GM12875 (cell line): ENCODE results near the gene CLDN7.

Experiments used
- H3K4me3 ChIP-seq: one replicate; pipeline ENCODE4 v1.5.1; 2011; ENCODE audit warnings: low read depth, low read length, control low read depth
- CTCF ChIP-seq: IDR thresholded peaks from 2 replicates; pipeline ENCODE4 v1.5.1; 2011; ENCODE audit warnings: low read depth, mild to moderate bottlenecking, control low read depth, inconsistent platforms, low read length, moderate library complexity, borderline replicate concordance; ENCODE audit not compliant: insufficient read depth

CLDN7 gene

DNA sequence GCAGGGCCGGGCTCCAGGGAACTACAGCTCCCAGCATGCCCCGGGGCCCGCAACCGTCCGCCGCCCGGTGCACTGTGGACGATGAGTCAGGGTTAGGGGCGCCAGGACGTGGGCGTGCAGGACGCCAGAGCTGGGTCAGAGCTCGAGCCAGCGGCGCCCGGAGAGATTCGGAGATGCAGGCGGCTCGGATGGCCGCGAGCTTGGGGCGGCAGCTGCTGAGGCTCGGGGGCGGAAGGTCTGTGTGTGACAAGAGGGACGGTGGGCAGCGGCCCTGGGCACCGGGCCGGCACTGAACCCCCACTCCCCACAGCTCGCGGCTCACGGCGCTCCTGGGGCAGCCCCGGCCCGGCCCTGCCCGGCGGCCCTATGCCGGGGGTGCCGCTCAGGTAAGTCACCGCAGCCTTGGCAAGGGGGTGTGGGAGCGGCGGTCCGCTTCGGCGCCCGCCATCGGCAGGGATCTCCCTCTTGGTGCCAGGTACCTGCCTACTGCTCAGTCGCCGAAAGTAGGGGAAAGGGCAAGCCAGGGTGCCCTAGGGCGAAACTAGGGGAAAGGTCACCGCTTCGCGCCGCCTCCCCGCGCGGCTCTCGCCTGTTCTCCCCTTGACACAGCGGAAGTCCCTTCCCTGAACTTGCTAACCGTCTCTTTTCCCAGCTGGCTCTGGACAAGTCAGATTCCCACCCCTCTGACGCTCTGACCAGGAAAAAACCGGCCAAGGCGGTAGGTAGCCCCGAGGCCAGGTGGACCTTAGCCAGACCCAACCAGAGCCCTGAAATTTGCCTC is 42.3 kb downstream of the CLDN7 start, which contains the start of the genes ACADVL and DLG4:
ACADVL (plus strand) TSS at position 127 of the 781 bp plus-strand sequence; CDS start at position 174, 47 bp downstream.
DLG4 (minus strand) TSS at position 25 of the 781 bp plus-strand sequence.
- H3K4me3 ChIP-seq = peak within 1 kb of the TSS; percentile 90
- no peak for TF ChIP-seq CTCF

DNA sequence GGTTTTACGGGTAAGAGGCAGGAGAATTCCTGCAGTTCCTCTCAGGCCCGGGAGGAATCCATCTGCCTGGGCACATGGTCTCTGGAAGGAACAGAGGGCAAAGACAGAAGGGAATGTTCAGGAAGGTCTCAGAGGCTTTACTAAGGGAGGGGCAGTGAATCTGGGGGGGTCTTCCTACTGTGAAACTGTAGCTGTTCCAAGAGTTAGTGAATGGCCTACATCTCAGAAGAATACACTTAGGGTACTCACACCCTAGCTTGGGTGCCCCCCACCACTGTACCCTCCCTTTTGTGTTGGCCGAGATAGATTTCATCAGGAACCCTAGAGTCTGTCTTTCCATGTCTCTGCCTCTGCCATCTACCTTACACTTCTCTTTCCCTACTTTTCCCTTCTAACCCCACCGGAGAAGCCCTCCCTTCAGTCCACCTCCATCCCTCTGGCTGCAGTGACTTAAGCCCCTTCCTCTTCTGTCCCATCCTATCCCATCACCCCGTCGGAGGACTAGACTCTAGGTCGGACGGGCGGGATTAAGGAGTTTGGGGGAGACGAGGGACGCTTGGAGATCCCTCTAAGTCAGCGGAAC is 43.0 kb downstream of the CLDN7 start:
- H3K4me3 ChIP-seq = peak overlapping the region; percentile 90
- TF ChIP-seq CTCF = no peak

- H3K4me3 ChIP-seq = no peak overlapping the region
- no peak for TF ChIP-seq CTCF
Observed at GRCh38 chr17:7218758-7219157, 43.5 kb downstream of the CLDN7 start.

- no peak overlapping the region for H3K4me3 ChIP-seq
- TF ChIP-seq CTCF = no peak
Observed at GRCh38 chr17:7218166-7218565, 44.1 kb downstream of the CLDN7 start.

DNA sequence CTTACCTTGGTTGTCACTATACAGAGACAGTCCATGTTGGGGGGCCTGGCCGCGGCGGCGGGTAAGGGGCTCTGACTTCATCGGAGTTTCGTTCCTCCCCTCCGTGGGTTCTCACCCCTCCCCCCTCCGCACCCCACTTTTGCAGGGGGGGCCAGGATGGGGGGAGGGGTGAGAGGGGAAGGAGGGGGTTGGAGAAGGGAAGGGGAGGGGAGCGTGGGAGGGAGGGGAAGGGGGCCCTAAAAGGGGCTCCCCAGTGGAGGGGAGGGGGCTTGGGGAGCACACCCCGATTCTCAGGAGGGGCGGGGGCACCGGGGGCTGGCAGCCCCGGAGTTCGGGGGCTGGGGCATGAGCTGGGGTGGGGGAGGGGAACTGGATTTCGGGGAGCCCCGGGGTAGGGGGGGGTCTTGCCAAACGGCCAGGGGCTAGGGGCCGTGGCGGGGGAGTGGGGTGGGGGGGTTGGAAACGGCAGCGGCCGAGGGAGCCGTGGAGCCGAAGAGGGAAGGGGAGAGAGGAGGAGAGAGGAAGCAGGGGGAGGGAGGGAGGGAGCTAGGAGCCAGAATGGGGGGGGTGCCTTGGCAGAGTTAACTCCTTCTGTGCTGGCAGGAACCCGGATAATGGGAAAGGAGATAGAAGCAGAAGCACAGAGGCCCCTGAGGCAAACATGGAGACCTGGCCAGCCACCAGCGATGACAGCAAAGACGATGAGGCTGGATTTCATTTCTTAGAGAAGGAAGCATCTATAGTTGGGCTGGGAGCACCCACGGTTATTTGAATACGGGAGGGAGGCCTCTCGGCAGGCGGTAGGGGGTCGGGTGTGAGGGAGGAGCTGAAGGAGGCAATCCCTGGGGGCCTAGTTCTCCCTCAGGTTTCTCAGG is 44.9 kb downstream of the CLDN7 start:
- H3K4me3 ChIP-seq = no peak overlapping the region
- TF ChIP-seq CTCF = no peak

DNA sequence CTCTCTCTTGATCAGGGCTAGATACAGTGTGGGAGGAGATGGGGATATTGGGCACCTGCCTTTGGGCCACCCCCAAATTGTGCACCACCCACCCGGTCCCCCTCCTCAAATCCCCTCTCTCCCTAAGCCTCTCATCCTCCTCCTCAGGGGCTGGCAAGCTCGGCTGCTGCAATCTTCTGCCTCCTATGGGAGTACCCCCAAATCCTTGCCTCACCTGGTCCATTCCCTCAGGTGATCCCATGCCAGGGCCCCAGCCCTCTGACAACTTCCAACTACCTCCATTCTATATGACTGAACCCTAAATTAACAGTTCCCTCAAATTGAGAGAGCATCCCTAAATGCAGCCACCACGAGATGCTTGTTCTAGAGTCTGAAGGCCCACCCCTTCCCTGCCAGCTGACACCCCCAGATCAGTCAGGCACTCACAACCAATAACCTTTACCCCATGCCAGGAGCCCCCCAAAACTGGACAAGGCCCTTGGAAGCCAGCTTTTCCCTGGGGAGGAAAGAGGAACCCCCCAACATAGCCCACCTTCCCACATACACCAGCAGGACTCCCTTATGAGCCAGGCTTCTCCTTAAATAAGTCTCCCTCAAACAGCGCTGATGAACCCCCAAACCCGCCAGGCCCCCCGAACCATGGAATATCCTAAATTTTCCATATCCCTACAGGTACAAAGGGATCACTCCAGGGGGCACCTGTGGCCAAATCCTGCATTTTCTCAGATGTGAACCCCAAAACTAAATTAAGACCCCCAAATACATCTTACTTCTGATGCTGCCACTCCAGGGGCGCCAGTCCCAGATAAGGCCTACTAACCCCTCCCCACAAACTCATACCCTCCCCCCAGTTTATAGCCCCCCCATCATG is 45.8 kb downstream of the CLDN7 start:
- H3K4me3 ChIP-seq = no peak overlapping the region
- no peak for TF ChIP-seq CTCF
